ENCODE data around the gene ABCC9.

Gene ABCC9

GRCh38 chr12:21865846-21866245 lies 75.4 kb downstream of the ABCC9 start:
- DNase-seq = no peak

- DNase-seq = no peak
Measured at GRCh38 chr12:21860534-21860933, 80.7 kb downstream of the ABCC9 start.

GRCh38 chr12:21860128-21860527 lies 81.1 kb downstream of the ABCC9 start:
- DNase-seq = no peak

- DNase-seq = no peak
Measured at GRCh38 chr12:21852251-21852650, 89.0 kb downstream of the ABCC9 start.

- no peak for DNase-seq
Measured at GRCh38 chr12:21851151-21851550, 90.1 kb downstream of the ABCC9 start.

- DNase-seq = no peak
Measured at GRCh38 chr12:21850419-21850818, 90.8 kb downstream of the ABCC9 start.

- no peak for DNase-seq
Measured at GRCh38 chr12:21849878-21850277, 91.3 kb downstream of the ABCC9 start.

- DNase-seq = no peak
Measured at GRCh38 chr12:21848192-21848591, 93.0 kb downstream of the ABCC9 start.

GRCh38 chr12:21843795-21844194 lies 97.4 kb downstream of the ABCC9 start:
- no peak for DNase-seq

- DNase-seq = no peak
Measured at GRCh38 chr12:21839776-21840175, 101.5 kb downstream of the ABCC9 start.

GRCh38 chr12:21837847-21838246 lies 103.4 kb downstream of the ABCC9 start:
- no peak for DNase-seq

- DNase-seq = no peak
Measured at GRCh38 chr12:21831791-21832344, 109.4 kb downstream of the ABCC9 start.

- DNase-seq = no peak
Measured at GRCh38 chr12:21828779-21829178, 112.4 kb downstream of the ABCC9 start.

GRCh38 chr12:21828136-21828775 lies 113.0 kb downstream of the ABCC9 start:
- no peak for DNase-seq

GRCh38 chr12:21827083-21827482 lies 114.1 kb downstream of the ABCC9 start:
- no peak for DNase-seq

GRCh38 chr12:21826618-21826910 lies 114.7 kb downstream of the ABCC9 start:
- DNase-seq = no peak

GRCh38 chr12:21825886-21826617 lies 115.2 kb downstream of the ABCC9 start:
- DNase-seq = no peak

GRCh38 chr12:21823581-21823980 lies 117.6 kb downstream of the ABCC9 start:
- no peak for DNase-seq

- no peak for DNase-seq
Measured at GRCh38 chr12:21819678-21820077, 121.5 kb downstream of the ABCC9 start.

- no peak for DNase-seq
Measured at GRCh38 chr12:21819236-21819635, 122.0 kb downstream of the ABCC9 start.

- DNase-seq = no peak
Measured at GRCh38 chr12:21818627-21819026, 122.6 kb downstream of the ABCC9 start.

GRCh38 chr12:21815306-21816062 lies 125.7 kb downstream of the ABCC9 start:
- DNase-seq = no peak

- DNase-seq = no peak
Measured at GRCh38 chr12:21814814-21815213, 126.4 kb downstream of the ABCC9 start.

- DNase-seq = no peak
Measured at GRCh38 chr12:21814327-21814726, 126.9 kb downstream of the ABCC9 start.

All from activated CD4-positive, alpha-beta T cell treated with anti-CD3 and anti-CD28 coated beads, Interleukin-10, Interleukin-2, amounts not matched to agents 100 ng/mL and 50 ng/mL, durations not matched to agents 16 hours and 8 hours (primary cell).